H1 (cell line): ENCODE results near the gene PRPH2. TPM values are rescaled to one million over a fixed set of nuclear protein-coding genes. Genes with fewer than 3 reads are reported as not detected.

Experiments
- CTCF ChIA-PET: fragments of 300-600 bp; sonication (Branson Sonifier 250); formaldehyde crosslinking; loops from one replicate; lab custom pipeline; 2021; ENCODE audit not compliant: partially characterized antibody; lab: Charles Lee
- POLR2A ChIA-PET: fragments of 300-600 bp; sonication (Branson Sonifier 250); formaldehyde crosslinking; loops from one replicate; lab custom pipeline; 2021; ENCODE audit warnings: inconsistent platforms; ENCODE audit not compliant: partially characterized antibody; lab: Charles Lee
- DNase-seq, 2 experiments: peaks; one replicate each; pipeline versions ENCODE4 v3.0.0 to v3.0.0-alpha.2; 2010 to 2022; ENCODE audit warnings: low spot score in 2 of 2, low read depth in 1 of 2, mixed read lengths in 1 of 2
- FAIRE-seq: peaks from 2 replicates; lab custom pipeline; 2011; peaks lifted over from hg19 to GRCh38; lab: Jason Lieb, UNC
- H2AFZ ChIP-seq: 2 replicates; pipeline ENCODE4 v1.8.1; 2012; ENCODE audit warnings: low read length, inconsistent platforms
- H2AK5ac ChIP-seq: 2 replicates; pipeline ENCODE4 v1.6.1; 2013; ENCODE audit warnings: low read depth, low read length
- H2BK120ac ChIP-seq: replicated peaks from 2 replicates; pipeline ENCODE3; 2013; ENCODE audit warnings: low read depth, low read length, inconsistent platforms
- H2BK12ac ChIP-seq: 2 replicates; pipeline ENCODE4 v1.6.1; 2013; ENCODE audit warnings: low read depth, low read length
- H2BK15ac ChIP-seq: 2 replicates; pipeline ENCODE4 v1.6.1; 2013; ENCODE audit warnings: low read length
- H2BK20ac ChIP-seq: 2 replicates; pipeline ENCODE4 v1.6.1; 2013; ENCODE audit warnings: low read length
- H2BK5ac ChIP-seq: 2 replicates; pipeline ENCODE4 v1.6.1; 2013; ENCODE audit warnings: low read depth, low read length
- H3K14ac ChIP-seq: 2 replicates; pipeline ENCODE4 v1.6.1; 2013; ENCODE audit warnings: inconsistent platforms; ENCODE audit not compliant: insufficient read length
- H3K18ac ChIP-seq: 2 replicates; pipeline ENCODE4 v1.6.1; 2013; ENCODE audit warnings: low read length; ENCODE audit errors: extremely low read depth
- H3K23ac ChIP-seq: 2 replicates; pipeline ENCODE4 v1.6.1; 2013; ENCODE audit warnings: inconsistent platforms; ENCODE audit not compliant: insufficient read length
- H3K23me2 ChIP-seq: 2 replicates; pipeline ENCODE4 v1.6.1; 2013; ENCODE audit warnings: low read depth, low read length
- H3K27ac ChIP-seq: 2 replicates; pipeline ENCODE4 v1.6.1; 2011; ENCODE audit warnings: low read depth, low read length, inconsistent platforms
- H3K27me3 ChIP-seq, 4 experiments: replicated peaks in 1 of 4; 1 replicate in 1 of 4; 2 replicates in 3 of 4; pipeline versions ENCODE4 v1.6.1 to v1.8.1; 2011 to 2013; ENCODE audit warnings: low read length in 3 of 4, mild to moderate bottlenecking in 3 of 4, inconsistent platforms in 2 of 4, mixed read lengths in 2 of 4, moderate library complexity in 1 of 4; ENCODE audit not compliant: control insufficient read depth in 3 of 4, insufficient read depth in 3 of 4; ENCODE audit errors: extremely low read depth in 1 of 4
- H3K36me3 ChIP-seq, 4 experiments: 2 replicates each; pipeline versions ENCODE4 v1.6.1 to v1.8.1; 2011 to 2013; ENCODE audit warnings: mild to moderate bottlenecking in 4 of 4, low read length in 3 of 4, moderate library complexity in 2 of 4, control low read depth in 1 of 4, inconsistent platforms in 1 of 4; ENCODE audit not compliant: insufficient read depth in 4 of 4, control insufficient read depth in 2 of 4
- H3K4ac ChIP-seq: replicated peaks from 2 replicates; pipeline ENCODE3; 2013; ENCODE audit warnings: low read length, low read depth, mixed read lengths, inconsistent platforms; ENCODE audit not compliant: insufficient read length
- H3K4me1 ChIP-seq, 4 experiments: replicated peaks in 1 of 4; 1 replicate in 1 of 4; 2 replicates in 3 of 4; pipeline versions ENCODE4 v1.6.1 to v1.8.1; 2011 to 2013; ENCODE audit warnings: low read length in 3 of 4, inconsistent platforms in 2 of 4, mixed read lengths in 1 of 4; ENCODE audit not compliant: insufficient read depth in 4 of 4, control insufficient read depth in 3 of 4
- H3K4me2 ChIP-seq, 2 experiments: 2 replicates each; pipeline versions ENCODE4 v1.6.1 to v1.8.1; 2011 to 2013; ENCODE audit warnings: low read depth in 2 of 2, low read length in 2 of 2, control low read depth in 1 of 2, inconsistent platforms in 1 of 2, mild to moderate bottlenecking in 1 of 2; ENCODE audit not compliant: insufficient read depth in 1 of 2
- H3K4me3 ChIP-seq, 4 experiments: fragments of 200-600, 300-600 bp in 1 of 4; sonication (generic), shearing (Covaris generic), sonication (Bioruptor Twin) in 1 of 4; 2 replicates each; pipeline versions ENCODE4 v1.5.1 to v1.8.1; 2011 to 2016; ENCODE audit warnings: low read length in 4 of 4, low read depth in 3 of 4, control low read depth in 2 of 4, inconsistent platforms in 2 of 4, mild to moderate bottlenecking in 2 of 4, mixed read lengths in 1 of 4, moderate library complexity in 1 of 4; ENCODE audit not compliant: insufficient read depth in 2 of 4; ENCODE audit errors: extremely low read depth in 1 of 4
- H3K56ac ChIP-seq: replicated peaks from 2 replicates; pipeline ENCODE3; 2013; ENCODE audit warnings: low read depth, mild to moderate bottlenecking, mixed read lengths, low read length, inconsistent platforms; ENCODE audit not compliant: insufficient read length
- H3K79me1 ChIP-seq: 2 replicates; pipeline ENCODE4 v1.6.1; 2013; ENCODE audit warnings: low read depth, low read length, control low read depth
- H3K79me2 ChIP-seq, 2 experiments: 2 replicates each; pipeline versions ENCODE4 v1.6.1 to v1.8.1; 2012 to 2013; ENCODE audit warnings: low read length in 2 of 2, mild to moderate bottlenecking in 2 of 2, inconsistent platforms in 1 of 2; ENCODE audit not compliant: insufficient read depth in 2 of 2, control insufficient read depth in 1 of 2
- H3K9ac ChIP-seq, 4 experiments: replicated peaks in 1 of 4; 1 replicate in 1 of 4; 2 replicates in 3 of 4; pipeline versions ENCODE4 v1.6.1 to v1.8.1; 2011 to 2013; ENCODE audit warnings: low read depth in 3 of 4, low read length in 3 of 4, control low read depth in 2 of 4, mild to moderate bottlenecking in 2 of 4, moderate library complexity in 2 of 4, inconsistent platforms in 1 of 4; ENCODE audit errors: extremely low read depth in 1 of 4
- H3K9me3 ChIP-seq, 2 experiments: 2 replicates each; pipeline versions ENCODE4 v1.6.1 to v1.8.1; 2012 to 2013; ENCODE audit warnings: mild to moderate bottlenecking in 2 of 2, moderate library complexity in 2 of 2, control low read depth in 1 of 2, inconsistent platforms in 1 of 2, low read depth in 1 of 2, low read length in 1 of 2, mixed read lengths in 1 of 2; ENCODE audit not compliant: insufficient read depth in 2 of 2
- H4K20me1 ChIP-seq, 2 experiments: replicated peaks in 1 of 2; 2 replicates each; pipeline versions ENCODE3 to v1.8.1; 2011 to 2013; ENCODE audit warnings: inconsistent platforms in 2 of 2, low read length in 2 of 2, mild to moderate bottlenecking in 1 of 2; ENCODE audit not compliant: insufficient read depth in 2 of 2, control insufficient read depth in 1 of 2
- H4K5ac ChIP-seq: 2 replicates; pipeline ENCODE4 v1.6.1; 2013; ENCODE audit warnings: low read length, low read depth, mixed read lengths, inconsistent platforms; ENCODE audit not compliant: insufficient read length
- H4K8ac ChIP-seq: 2 replicates; pipeline ENCODE4 v1.8.0; 2013; ENCODE audit warnings: mild to moderate bottlenecking, moderate library complexity, low read length, inconsistent platforms; ENCODE audit not compliant: insufficient read depth; ENCODE audit errors: extremely low read depth
- H4K91ac ChIP-seq: replicated peaks from 2 replicates; pipeline ENCODE3; 2013; ENCODE audit warnings: low read length, mixed read lengths, inconsistent platforms; ENCODE audit not compliant: insufficient read length
- ASH2L ChIP-seq: fragments of 200-600, 300-600 bp; sonication (generic); IDR thresholded peaks from one replicate; pipeline ENCODE4 v1.7.1; 2017; ENCODE audit warnings: low read length
- BCL11A ChIP-seq, 2 experiments: IDR thresholded peaks; one replicate each; pipeline ENCODE4 v1.6.1; 2011; ENCODE audit warnings: low read depth in 2 of 2, low read length in 2 of 2, mild to moderate bottlenecking in 2 of 2
- CBX8 ChIP-seq: fragments of 300-800, 300-1000 bp; sonication (generic); IDR thresholded peaks from 2 replicates; pipeline ENCODE4 v1.7.1; 2016; ENCODE audit warnings: low read depth, low read length, borderline replicate concordance
- CREB1 ChIP-seq: IDR thresholded peaks from 2 replicates; pipeline ENCODE4 v1.6.1; 2012; ENCODE audit warnings: inconsistent platforms
- GTF2F1 ChIP-seq: IDR thresholded peaks from 2 replicates; pipeline ENCODE4 v1.6.1; 2012; ENCODE audit warnings: low read depth, low read length, improper control_type of control experiment, borderline replicate concordance
- KDM1A ChIP-seq: fragments of 200-600, 300-600 bp; sonication (generic); IDR thresholded peaks from 2 replicates; pipeline ENCODE4 v1.7.1; 2016; ENCODE audit warnings: mild to moderate bottlenecking, low read length, borderline replicate concordance
- MAFK ChIP-seq: IDR thresholded peaks from 2 replicates; pipeline ENCODE4 v1.6.1; 2012; ENCODE audit warnings: low read depth, mild to moderate bottlenecking, improper control_type of control experiment, low read length
- NRF1 ChIP-seq: IDR thresholded peaks from 2 replicates; pipeline ENCODE4 v1.6.1; 2011; ENCODE audit warnings: mild to moderate bottlenecking, low read depth, low read length, improper control_type of control experiment
- POLR2A ChIP-seq, 2 experiments: IDR thresholded peaks; 1 replicate in 1 of 2; 2 replicates in 1 of 2; pipeline ENCODE4 v1.6.1; 2011; ENCODE audit warnings: low read depth in 2 of 2, low read length in 2 of 2, mild to moderate bottlenecking in 2 of 2; ENCODE audit errors: control extremely low read depth in 1 of 2
- POU5F1 ChIP-seq: IDR thresholded peaks from 2 replicates; pipeline ENCODE4 v1.6.1; 2011; ENCODE audit warnings: low read depth, mild to moderate bottlenecking, low read length, moderate library complexity
- TBP ChIP-seq: IDR thresholded peaks from 2 replicates; pipeline ENCODE4 v1.6.1; 2011; ENCODE audit warnings: low read depth, low read length, improper control_type of control experiment
- WGBS, 2 experiments: shearing (Covaris generic) in 1 of 2; methylation state at CpG; one replicate each; pipeline versions ENCODE4 v1.1.6 to v1.1.7; 2013 to 2015; ENCODE audit warnings: low lambda C conversion rate in 2 of 2, mixed read lengths in 2 of 2, inconsistent platforms in 1 of 2, low coverage in 1 of 2, missing lambda C conversion rate in 1 of 2; ENCODE audit not compliant: insufficient replicate concordance in 2 of 2, insufficient coverage in 1 of 2, insufficient read length in 1 of 2; ENCODE audit errors: extremely low coverage in 1 of 2, missing lambda C conversion rate in 1 of 2; 5-methylcytosine and 5-hydroxymethylcytosine counted together
- polyA plus RNA-seq, 7 experiments: library from polyadenylated mRNA; depleted of rRNA in 3 of 7; stranded (reverse) in 5 of 7; unstranded in 2 of 7; fragments of >200 nt in 5 of 7; fragments of 200-250 nt in 2 of 7; gene quantifications; 1 replicate in 5 of 7; 2 replicates in 1 of 7; 4 replicates in 1 of 7; pipeline versions ENCODE4 v1.2.1 to v1.2.3, GENCODE V29; 2011 to 2013; ENCODE audit warnings: missing spikeins in 2 of 7, mixed read lengths in 2 of 7
- total RNA-seq: library from RNA; stranded (reverse); fragmentation: NEBNext Ultra II Directional; extraction: Animal tissue kit (Norgen Biotek cat#: 25700); gene quantifications from 2 replicates; pipeline ENCODE4 v1.2.1, GENCODE V29; 2021

PRPH2 gene
- total and polyA plus RNA-seq, 2 of the 8 experiments (the other 6 are each of a cell fraction or from before 2014, with no cell fraction given) = 0.23 to 0.65 TPM

DNA sequence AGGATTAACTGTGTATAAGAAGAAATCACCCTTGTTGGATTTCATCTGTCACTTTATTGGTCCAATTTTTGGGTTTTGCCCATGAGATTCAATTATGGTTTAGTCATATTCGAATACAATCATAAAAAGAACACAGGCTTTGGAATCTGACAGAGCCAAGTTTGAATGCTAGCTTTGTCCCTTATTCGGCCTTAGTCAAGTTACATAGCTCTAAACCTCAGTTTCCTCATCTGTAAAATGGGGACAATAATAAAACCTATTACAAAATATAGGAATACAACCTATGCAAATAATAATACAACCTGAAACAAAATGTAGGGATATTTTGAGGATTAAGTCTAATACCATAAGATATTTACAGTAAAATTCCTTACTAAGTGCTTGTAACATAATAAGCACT lies 57.7 kb downstream of the PRPH2 start:
- no peak overlapping the region for H2BK120ac ChIP-seq
- H3K9me3 ChIP-seq = no peaks in the 10 kb centered on the region
- CTCF ChIA-PET = interaction anchor here (0.8 to 8.7 kb wide), 3 partner anchors 11 to 63 kb away, joined by 3 to 87 read pairs (median 3); no protein-coding TSS in a partner anchor
- H3K23ac ChIP-seq = no peak overlapping the region
- H3K56ac ChIP-seq = no peak overlapping the region
- no peak overlapping the region for H3K27ac ChIP-seq
- FAIRE-seq (no peak), DNase-seq (no peak)
- H2BK15ac ChIP-seq = no peak overlapping the region
- POLR2A ChIA-PET = interaction anchor here (0.6 kb wide), 1 partner anchor 13 kb away, joined by 5 read pairs; no protein-coding TSS in a partner anchor
- no peaks in the 10 kb centered on the region for H3K27me3 ChIP-seq
- TF ChIP-seq CBX8 (no peak), POU5F1 (no peak), NRF1 (no peak), POLR2A (IDR thresholded peaks at IDR 0.05; ENCODE audit: control extremely low read depth in 1 of 2, low read depth in 2 of 2, low read length in 2 of 2) (no peak), GTF2F1 (no peak), ASH2L (no peak), TBP (no peak), BCL11A (IDR thresholded peaks at IDR 0.05; ENCODE audit: low read depth in 2 of 2, low read length in 2 of 2) (no peak), CREB1 (no peak), KDM1A (no peak), MAFK (no peak)
- H3K4ac ChIP-seq = no peak overlapping the region
- H3K4me2 ChIP-seq = no peak overlapping the region
- WGBS, 2 experiments = 84% methylated on average over 2 of the region's 2 CpGs; no CpG with 5 or more reads in 1 of the 2 experiments
- no peak overlapping the region for H4K5ac ChIP-seq
- no peak overlapping the region for H4K91ac ChIP-seq
- no peak overlapping the region for H3K4me3 ChIP-seq
- H3K23me2 ChIP-seq = no peaks in the 10 kb centered on the region
- no peak overlapping the region for H4K8ac ChIP-seq
- no peak overlapping the region for H2AK5ac ChIP-seq
- no peaks in the 10 kb centered on the region for H3K4me1 ChIP-seq
- H3K79me2 ChIP-seq = no peaks in the 10 kb centered on the region
- H3K18ac ChIP-seq = no peak overlapping the region
- H3K9ac ChIP-seq = no peak overlapping the region
- no peaks in the 10 kb centered on the region for H3K79me1 ChIP-seq
- no peak overlapping the region for H3K14ac ChIP-seq
- peaks cover 6 to 42% (median 26%) of the 10 kb centered on the region in 4 experiments; a peak in 7 of 8 replicates for H3K36me3 ChIP-seq
- no peaks in the 10 kb centered on the region for H4K20me1 ChIP-seq
- no peak overlapping the region for H2BK20ac ChIP-seq
- H2AFZ ChIP-seq = no peak overlapping the region
- no peak overlapping the region for H2BK12ac ChIP-seq
- no peak overlapping the region for H2BK5ac ChIP-seq
